K562 (cell line): ENCODE data around the gene SH3BP5L. TPM values are rescaled to one million over a fixed set of nuclear protein-coding genes. Genes with fewer than 3 reads are reported as not detected.
A peak's percentile ranks its signal among the peaks of the same experiment; 100 is the strongest.

Experiments
- CC2D1A ChIP-seq: fragments of 450-650 bp; IDR thresholded peaks from 2 replicates; pipeline ENCODE4 v1.6.1; 2017; ENCODE audit warnings: mild to moderate bottlenecking
- E2F6 ChIP-seq, 2 experiments: IDR thresholded peaks; 2 replicates each; pipeline ENCODE4 v1.6.1; 2011; ENCODE audit warnings: borderline replicate concordance in 1 of 2, control low read depth in 1 of 2, low read depth in 1 of 2, low read length in 1 of 2, mild to moderate bottlenecking in 1 of 2, mixed read lengths in 1 of 2, moderate library complexity in 1 of 2; ENCODE audit not compliant: insufficient read depth in 1 of 2, insufficient read length in 1 of 2, poor library complexity in 1 of 2, severe bottlenecking in 1 of 2; ENCODE audit errors: extremely low read depth in 1 of 2
- EP300 ChIP-seq: IDR thresholded peaks from 2 replicates; pipeline ENCODE4 v1.6.1; 2012; ENCODE audit warnings: low read length, improper control_type of control experiment
- HNRNPUL1 ChIP-seq: fragments of 200-400 bp; formaldehyde crosslinking; IDR thresholded peaks from 2 replicates; pipeline ENCODE4 v1.6.1; 2017; ENCODE audit warnings: low read length
- MAZ ChIP-seq, 2 experiments: fragments of 450-650 bp in 1 of 2; sonication (generic) in 1 of 2; formaldehyde crosslinking; IDR thresholded peaks in 1 of 2; conservative IDR thresholded peaks in 1 of 2; 2 replicates each; pipeline versions ENCODE4 v1.4.0 to v1.5.0; 2020; ENCODE audit warnings: mild to moderate bottlenecking in 1 of 2, missing genetic modification reagents in 1 of 2
- MXD1 ChIP-seq: fragments of 250-450 bp; sonication (Bioruptor Pico); IDR thresholded peaks from 2 replicates; pipeline ENCODE4 v1.8.0; 2021; ENCODE audit warnings: borderline replicate concordance, mild to moderate bottlenecking, moderate library complexity; ENCODE audit not compliant: poor library complexity, severe bottlenecking
- POLR3A ChIP-seq: IDR thresholded peaks from 2 replicates; pipeline ENCODE4 v1.6.1; 2011; ENCODE audit warnings: borderline replicate concordance, mild to moderate bottlenecking, moderate library complexity; ENCODE audit not compliant: insufficient read length, insufficient read depth; ENCODE audit errors: extremely low read depth
- RBBP5 ChIP-seq: fragments of 200-600 bp; sonication (generic); IDR thresholded peaks from 2 replicates; pipeline ENCODE4 v1.6.1; 2012; ENCODE audit warnings: borderline replicate concordance, mild to moderate bottlenecking, low read length, control low read depth, inconsistent platforms; ENCODE audit not compliant: insufficient read depth, poor library complexity, severe bottlenecking
- SIN3B ChIP-seq: fragments of 450-650 bp; IDR thresholded peaks from 2 replicates; pipeline ENCODE4 v1.6.1; 2017; ENCODE audit warnings: low read depth, mild to moderate bottlenecking, moderate library complexity
- SREBF1 ChIP-seq: fragments of 150-350 bp; IDR thresholded peaks from 2 replicates; pipeline ENCODE4 v1.6.1; 2014; ENCODE audit warnings: antibody characterized with exemption, low read depth, low read length, borderline replicate concordance
- TAF1 ChIP-seq: IDR thresholded peaks from 2 replicates; pipeline ENCODE4 v1.6.1; 2011; ENCODE audit warnings: mild to moderate bottlenecking, low read length, moderate library complexity; ENCODE audit not compliant: insufficient read depth, control insufficient read depth, severe bottlenecking; ENCODE audit errors: extremely low read depth
- TAF9B ChIP-seq: fragments of 450-650 bp; IDR thresholded peaks from 2 replicates; pipeline ENCODE4 v1.6.1; 2018; ENCODE audit warnings: mild to moderate bottlenecking; ENCODE audit not compliant: partially characterized antibody
- polyA plus RNA-seq, 8 experiments: library from polyadenylated mRNA; depleted of rRNA in 4 of 8; stranded (reverse) in 5 of 8; unstranded in 3 of 8; fragments of >200 nt; fragmentation: Nextera tagmentation in 2 of 8; fragmentation: Illumina TruSeq in 1 of 8; extraction: Ambion mirVana in 2 of 8; extraction: Trizol in 1 of 8; gene quantifications; 2 replicates each; pipeline versions ENCODE4 v1.2.1 to v1.2.3, GENCODE V29; 2011 to 2014; ENCODE audit warnings: inconsistent platforms in 1 of 8, missing spikeins in 1 of 8
- total RNA-seq, 7 experiments: library from RNA; depleted of rRNA in 6 of 7; stranded (reverse); fragments of >200 nt in 6 of 7; fragmentation: Illumina TruSeq in 2 of 7; extraction: Trizol in 2 of 7; gene quantifications; 2 replicates each; pipeline versions ENCODE4 v1.2.1 to v1.2.3, GENCODE V29; 2011 to 2021; ENCODE audit warnings: low replicate concordance in 1 of 7
- TF ChIP-seq, protein P1 (sequence below): fragments of 250-450 bp; sonication (Bioruptor Pico); IDR thresholded peaks from 2 replicates; pipeline ENCODE4 v1.8.0; 2022; ENCODE audit warnings: moderate library complexity, mild to moderate bottlenecking, inconsistent platforms
- TF ChIP-seq, protein P2 (sequence below): IDR thresholded peaks from 2 replicates; pipeline ENCODE4 v1.6.1; 2016; ENCODE audit warnings: missing genetic modification characterization, missing compliant biosample characterization
- TF ChIP-seq, protein P3 (sequence below): fragments of 200-800 bp; sonication (Bioruptor generic); IDR thresholded peaks from 2 replicates; pipeline ENCODE4 v1.6.1; 2016; ENCODE audit warnings: missing genetic modification characterization, missing compliant biosample characterization

The SH3BP5L gene
- total and polyA plus RNA-seq, 9 of the 15 experiments (the other 6 are each of a cell fraction or from before 2014, with no cell fraction given) = 1.9 to 26.5 (median 15.8) TPM

DNA sequence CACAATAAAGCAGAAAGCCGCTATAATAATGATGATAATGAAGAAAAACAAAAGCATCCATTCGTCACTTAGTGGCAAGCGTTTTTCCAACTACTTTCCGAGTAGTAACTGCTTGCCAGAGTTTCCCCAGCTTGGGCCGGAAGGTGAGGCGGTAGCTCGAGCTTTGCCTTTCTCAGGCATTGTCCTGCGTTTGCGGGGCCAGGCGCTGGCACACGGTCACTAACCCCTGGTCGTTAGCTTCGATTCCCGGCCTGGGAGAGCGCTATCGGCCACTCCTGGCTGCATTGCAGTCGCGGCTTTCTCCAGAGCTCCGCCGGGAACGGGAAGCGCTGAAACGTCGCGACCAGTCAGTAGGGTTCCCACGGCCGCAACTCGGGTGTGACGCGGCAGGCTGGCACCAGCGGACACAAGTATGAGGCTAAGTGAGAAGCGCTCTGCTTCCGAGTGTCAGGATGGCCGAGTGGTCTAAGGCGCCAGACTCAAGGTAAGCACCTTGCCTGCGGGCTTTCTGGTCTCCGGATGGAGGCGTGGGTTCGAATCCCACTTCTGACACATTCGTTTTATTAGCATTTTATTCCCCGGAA, 47.8 kb upstream of the SH3BP5L start (continued):
- TF ChIP-seq, protein P1, sequence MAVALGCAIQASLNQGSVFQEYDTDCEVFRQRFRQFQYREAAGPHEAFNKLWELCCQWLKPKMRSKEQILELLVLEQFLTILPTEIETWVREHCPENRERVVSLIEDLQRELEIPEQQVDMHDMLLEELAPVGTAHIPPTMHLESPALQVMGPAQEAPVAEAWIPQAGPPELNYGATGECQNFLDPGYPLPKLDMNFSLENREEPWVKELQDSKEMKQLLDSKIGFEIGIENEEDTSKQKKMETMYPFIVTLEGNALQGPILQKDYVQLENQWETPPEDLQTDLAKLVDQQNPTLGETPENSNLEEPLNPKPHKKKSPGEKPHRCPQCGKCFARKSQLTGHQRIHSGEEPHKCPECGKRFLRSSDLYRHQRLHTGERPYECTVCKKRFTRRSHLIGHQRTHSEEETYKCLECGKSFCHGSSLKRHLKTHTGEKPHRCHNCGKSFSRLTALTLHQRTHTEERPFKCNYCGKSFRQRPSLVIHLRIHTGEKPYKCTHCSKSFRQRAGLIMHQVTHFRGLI (CRISPR knock-in tag) = no peak
- TF ChIP-seq TAF9B (peak; percentile 2), MAZ (CRISPR knock-in tag; conservative IDR thresholded peaks at IDR 0.05 in 1 of 2, IDR thresholded peaks at IDR 0.05 in 1 of 2) (no peak), TAF1 (peak; percentile 64), MXD1 (CRISPR knock-in tag) (no peak), RBBP5 (peak; percentile 92), POLR3A (peak; percentile 83), E2F6 (IDR thresholded peaks at IDR 0.05; ENCODE audit: borderline replicate concordance in 1 of 2, extremely low read depth in 1 of 2, insufficient read depth in 1 of 2, insufficient read length in 1 of 2, low read depth in 1 of 2, low read length in 1 of 2, poor library complexity in 1 of 2, severe bottlenecking in 1 of 2) (peak; percentile 41 to 49), HNRNPUL1 (no peak), SIN3B (0 out of 2 replicates have a peak, but pooled peaks have one; percentile 15), EP300 (peak; percentile 73), SREBF1 (peak; percentile 44; the same call in 1 of the 2 replicates), CC2D1A (no peak)
- TF ChIP-seq, protein P2, sequence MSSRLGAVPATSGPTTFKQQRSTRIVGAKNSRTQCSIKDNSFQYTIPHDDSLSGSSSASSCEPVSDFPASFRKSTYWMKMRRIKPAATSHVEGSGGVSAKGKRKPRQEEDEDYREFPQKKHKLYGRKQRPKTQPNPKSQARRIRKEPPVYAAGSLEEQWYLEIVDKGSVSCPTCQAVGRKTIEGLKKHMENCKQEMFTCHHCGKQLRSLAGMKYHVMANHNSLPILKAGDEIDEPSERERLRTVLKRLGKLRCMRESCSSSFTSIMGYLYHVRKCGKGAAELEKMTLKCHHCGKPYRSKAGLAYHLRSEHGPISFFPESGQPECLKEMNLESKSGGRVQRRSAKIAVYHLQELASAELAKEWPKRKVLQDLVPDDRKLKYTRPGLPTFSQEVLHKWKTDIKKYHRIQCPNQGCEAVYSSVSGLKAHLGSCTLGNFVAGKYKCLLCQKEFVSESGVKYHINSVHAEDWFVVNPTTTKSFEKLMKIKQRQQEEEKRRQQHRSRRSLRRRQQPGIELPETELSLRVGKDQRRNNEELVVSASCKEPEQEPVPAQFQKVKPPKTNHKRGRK (tag) = peak; percentile 48
- TF ChIP-seq, protein P3, sequence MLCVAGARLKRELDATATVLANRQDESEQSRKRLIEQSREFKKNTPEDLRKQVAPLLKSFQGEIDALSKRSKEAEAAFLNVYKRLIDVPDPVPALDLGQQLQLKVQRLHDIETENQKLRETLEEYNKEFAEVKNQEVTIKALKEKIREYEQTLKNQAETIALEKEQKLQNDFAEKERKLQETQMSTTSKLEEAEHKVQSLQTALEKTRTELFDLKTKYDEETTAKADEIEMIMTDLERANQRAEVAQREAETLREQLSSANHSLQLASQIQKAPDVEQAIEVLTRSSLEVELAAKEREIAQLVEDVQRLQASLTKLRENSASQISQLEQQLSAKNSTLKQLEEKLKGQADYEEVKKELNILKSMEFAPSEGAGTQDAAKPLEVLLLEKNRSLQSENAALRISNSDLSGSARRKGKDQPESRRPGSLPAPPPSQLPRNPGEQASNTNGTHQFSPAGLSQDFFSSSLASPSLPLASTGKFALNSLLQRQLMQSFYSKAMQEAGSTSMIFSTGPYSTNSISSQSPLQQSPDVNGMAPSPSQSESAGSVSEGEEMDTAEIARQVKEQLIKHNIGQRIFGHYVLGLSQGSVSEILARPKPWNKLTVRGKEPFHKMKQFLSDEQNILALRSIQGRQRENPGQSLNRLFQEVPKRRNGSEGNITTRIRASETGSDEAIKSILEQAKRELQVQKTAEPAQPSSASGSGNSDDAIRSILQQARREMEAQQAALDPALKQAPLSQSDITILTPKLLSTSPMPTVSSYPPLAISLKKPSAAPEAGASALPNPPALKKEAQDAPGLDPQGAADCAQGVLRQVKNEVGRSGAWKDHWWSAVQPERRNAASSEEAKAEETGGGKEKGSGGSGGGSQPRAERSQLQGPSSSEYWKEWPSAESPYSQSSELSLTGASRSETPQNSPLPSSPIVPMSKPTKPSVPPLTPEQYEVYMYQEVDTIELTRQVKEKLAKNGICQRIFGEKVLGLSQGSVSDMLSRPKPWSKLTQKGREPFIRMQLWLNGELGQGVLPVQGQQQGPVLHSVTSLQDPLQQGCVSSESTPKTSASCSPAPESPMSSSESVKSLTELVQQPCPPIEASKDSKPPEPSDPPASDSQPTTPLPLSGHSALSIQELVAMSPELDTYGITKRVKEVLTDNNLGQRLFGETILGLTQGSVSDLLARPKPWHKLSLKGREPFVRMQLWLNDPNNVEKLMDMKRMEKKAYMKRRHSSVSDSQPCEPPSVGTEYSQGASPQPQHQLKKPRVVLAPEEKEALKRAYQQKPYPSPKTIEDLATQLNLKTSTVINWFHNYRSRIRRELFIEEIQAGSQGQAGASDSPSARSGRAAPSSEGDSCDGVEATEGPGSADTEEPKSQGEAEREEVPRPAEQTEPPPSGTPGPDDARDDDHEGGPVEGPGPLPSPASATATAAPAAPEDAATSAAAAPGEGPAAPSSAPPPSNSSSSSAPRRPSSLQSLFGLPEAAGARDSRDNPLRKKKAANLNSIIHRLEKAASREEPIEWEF = 0 out of 2 replicates have a peak, but pooled peaks have one; percentile 48
